HG03064 (cell line): ENCODE measurements around the gene MRPL43.

Experiments
- ATAC-seq: cut with Tn5 transposase; IDR thresholded peaks from one replicate; pipeline ENCODE4 v1.9.1; 2021; ENCODE audit warnings: low read depth; ENCODE audit not compliant: unreplicated experiment

Gene MRPL43

DNA sequence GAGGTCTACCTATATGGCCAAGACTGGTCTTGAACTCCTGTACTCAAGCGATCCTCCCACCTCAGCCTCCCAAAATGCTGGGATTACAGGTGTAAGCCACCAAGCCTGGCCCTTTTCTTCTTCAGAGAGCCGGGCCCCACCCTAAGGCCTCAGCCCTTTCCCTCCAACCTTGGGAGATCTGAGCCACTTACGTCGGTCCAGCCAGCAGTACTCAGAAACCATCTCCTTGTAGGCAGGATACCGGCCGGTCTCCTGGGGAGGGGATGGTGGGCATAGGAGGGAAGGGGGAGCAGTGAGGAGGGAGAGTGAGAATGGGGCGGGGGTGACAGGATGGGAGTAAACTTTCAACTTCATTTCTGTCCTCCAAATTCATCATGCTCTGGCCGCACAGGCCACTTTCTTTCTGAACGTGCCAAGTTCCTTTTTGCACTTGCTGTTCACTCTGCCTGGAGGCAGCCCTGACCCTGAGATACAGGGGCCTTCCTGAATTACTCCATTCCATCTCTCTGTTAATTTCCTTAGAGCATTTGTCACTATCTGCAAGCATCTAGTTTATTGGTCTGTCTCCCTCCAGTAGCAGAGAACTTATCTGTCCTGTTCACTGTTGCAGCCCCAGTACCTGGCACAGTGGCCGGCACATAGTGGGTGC, 33.3 kb upstream of the MRPL43 start:
- ATAC-seq, result no peak

DNA sequence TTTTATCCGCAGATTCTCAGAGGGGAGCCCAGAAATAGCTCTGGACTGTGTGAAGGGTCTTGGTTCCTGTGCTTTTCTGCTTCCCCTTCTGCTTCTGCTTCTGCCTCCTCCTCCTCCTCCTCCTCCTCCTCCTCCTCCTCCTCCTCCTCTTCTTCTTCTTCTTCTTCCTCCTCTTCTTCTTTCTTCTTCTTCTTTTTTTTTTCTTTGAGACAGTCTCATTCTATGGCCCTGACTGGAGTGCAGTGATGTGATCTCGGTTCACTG, 32.1 kb upstream of the MRPL43 start:
- no peak for ATAC-seq

GRCh38 chr10:101018600-101019439, 31.5 kb upstream of the MRPL43 start:
- ATAC-seq, result no peak

DNA sequence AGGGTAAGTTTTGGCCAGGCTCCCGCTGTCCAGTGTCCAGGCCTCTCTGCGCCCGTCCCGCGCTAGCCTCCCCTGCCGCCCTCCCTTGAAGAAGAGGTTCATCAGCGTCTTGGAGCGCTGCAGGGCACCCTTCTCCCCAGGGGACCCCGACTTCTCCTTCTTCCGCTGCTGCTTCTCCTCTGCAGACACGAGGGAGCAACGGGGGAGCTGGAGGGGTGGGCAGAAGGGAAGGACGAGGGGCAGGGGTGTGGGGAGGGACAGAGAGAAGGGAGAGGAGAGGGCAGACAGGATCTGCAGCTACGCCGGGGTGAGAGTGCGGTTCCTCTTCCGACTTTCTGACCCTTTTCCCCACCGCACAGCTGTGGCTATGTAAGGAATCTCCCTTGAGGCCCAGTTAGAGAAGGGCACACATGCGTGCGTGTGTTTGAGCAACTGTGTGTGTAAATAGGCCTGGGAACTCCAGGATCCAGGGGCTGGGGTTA, 30.9 kb upstream of the MRPL43 start:
- no peak for ATAC-seq

DNA sequence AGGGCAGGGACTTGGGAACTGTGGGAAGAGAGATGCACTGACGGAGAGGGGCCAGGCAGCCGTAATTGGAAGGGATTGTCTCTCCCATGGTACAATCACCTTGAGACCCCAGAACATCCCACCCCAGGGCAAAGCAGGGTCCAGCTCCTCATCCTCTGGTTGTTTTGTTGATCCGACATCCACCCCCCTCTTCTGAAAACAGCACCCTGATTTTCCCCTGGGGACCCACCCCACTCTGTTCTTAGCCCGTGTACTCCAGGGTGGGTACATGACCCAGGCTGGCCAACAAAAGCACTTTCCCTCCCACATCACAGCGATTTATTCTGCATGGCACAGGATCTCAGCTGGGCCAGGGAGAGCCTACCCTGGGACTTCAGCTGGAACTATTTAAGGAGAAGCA, 29.5 kb upstream of the MRPL43 start:
- ATAC-seq, result no peak

- ATAC-seq, result no peak
Observed at GRCh38 chr10:101015582-101015973, 28.3 kb upstream of the MRPL43 start.

GRCh38 chr10:101014966-101015581, 27.8 kb upstream of the MRPL43 start:
- ATAC-seq, result no peak

DNA sequence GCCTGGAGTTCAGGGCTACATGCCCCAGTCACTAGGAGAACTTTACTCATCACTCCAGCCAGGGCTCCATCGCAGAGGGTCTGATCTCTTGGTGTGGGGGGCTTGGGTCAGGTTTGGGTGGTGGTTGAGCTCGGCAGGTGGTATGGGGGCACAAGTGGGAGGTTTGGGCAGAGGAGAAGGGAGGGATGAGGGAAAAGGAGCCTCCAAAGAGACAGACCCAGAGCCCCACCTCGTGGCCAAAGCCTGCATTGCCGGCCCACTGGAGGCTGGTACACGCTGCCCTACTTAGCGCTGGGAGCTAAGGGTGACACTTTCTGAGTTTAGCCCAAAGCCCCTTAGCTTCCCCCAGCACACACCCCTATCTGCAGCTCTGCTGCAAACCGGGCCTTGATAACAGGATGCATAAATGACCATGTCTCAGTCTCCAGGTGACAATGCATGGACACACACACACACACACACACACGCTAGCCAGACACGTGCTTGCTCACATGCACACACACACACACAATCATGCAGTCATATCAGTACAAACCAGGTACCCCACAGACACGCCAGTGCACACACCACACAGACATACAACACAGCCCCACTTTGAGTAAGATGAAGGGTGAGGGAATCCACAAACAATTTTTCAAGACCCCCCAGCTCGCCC, 27.1 kb upstream of the MRPL43 start:
- ATAC-seq, result no peak

GRCh38 chr10:101013365-101013825, 26.1 kb upstream of the MRPL43 start:
- no peak for ATAC-seq

DNA sequence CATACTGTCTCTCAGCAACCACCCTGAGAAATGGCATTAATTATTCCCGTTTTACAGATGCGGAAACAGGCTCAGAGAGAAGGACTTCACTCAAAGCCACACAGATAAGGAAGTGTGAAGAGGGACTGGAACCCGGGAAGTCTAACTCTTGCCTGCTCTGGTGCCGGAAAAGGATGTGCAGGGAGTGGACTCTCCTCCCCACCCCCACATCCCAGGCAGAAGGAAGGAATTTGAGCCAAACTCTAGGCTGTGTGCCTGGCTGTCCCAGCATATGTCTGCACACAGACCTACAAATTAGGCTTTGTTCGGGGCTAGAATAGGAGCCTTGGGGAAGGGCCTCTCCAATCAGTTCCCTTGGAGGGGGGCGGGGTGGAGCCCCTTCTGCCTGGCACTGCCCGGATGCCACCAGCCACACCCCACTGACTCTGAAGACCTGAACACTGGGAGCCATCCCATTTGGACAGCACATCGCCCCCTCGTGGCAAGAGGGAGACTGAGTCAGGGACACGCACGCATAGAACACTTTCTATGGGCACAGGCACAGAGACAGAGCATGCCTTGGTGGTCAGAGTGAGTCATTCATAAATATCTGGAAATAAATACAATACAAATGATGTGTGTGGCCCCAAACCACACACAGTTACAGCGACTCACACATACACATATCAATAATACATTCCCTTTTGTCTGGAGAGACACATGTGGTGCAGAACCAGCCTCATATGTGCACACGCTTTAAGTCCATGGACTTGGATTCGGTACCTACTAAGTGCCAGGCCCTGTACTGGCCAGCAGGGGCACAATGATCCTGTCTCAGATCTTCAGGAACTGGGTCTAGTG, 25.4 kb upstream of the MRPL43 start:
- peak; percentile 85 for ATAC-seq

GRCh38 chr10:101011517-101012423, 24.5 kb upstream of the MRPL43 start:
- no peak for ATAC-seq

GRCh38 chr10:101010329-101010728, 23.0 kb upstream of the MRPL43 start:
- no peak for ATAC-seq

GRCh38 chr10:101008823-101009423, 21.6 kb upstream of the MRPL43 start:
- no peak for ATAC-seq

GRCh38 chr10:101007915-101008822, 20.9 kb upstream of the MRPL43 start:
- ATAC-seq, result no peak

- ATAC-seq, result no peak
Observed at GRCh38 chr10:101007099-101007711, 19.9 kb upstream of the MRPL43 start.

GRCh38 chr10:101006593-101007098, 19.3 kb upstream of the MRPL43 start:
- ATAC-seq, result no peak

DNA sequence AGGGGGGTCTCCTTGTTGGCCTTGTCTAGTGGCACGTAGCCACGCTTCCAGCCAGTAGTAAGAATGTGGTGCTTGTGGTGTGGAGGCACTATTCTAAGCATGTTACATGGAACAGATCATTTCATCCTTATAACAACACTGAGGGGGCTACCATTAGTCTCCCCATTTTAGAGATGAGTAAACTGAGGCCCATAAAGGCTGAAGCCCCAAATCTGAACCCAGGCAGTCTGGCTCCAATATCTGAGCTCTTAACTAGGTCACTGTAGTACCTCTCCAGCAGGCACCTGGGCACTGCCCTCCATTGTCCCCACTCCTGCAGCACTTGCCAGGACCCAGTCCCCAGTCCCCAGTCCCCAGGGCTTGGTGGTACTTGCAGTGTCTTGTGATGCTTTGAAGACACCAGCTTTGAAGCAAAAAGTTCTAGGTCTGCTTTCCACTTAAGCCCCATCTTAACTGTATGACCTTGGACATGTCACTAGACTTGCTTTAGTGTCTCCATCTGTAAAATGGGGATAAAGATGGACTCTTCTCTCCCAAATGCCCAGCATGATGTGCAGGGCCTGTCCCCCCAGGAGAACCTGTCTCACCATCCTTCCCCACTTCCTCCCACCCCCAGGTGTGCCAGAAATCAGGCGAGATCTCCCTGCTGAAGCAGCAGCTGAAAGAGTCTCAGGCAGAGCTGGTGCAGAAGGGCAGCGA, 18.7 kb upstream of the MRPL43 start:
- no peak for ATAC-seq
